GM12878 (cell line): ENCODE results near the gene ANAPC15. TPM values are rescaled to one million over a fixed set of nuclear protein-coding genes. Genes with fewer than 3 reads are reported as not detected.

Source experiments
- ATAC-seq: fragments of 200-7000 bp; cut with Tn5 transposase; 3 replicates; pipeline ENCODE4 v1.9.1; 2020; ENCODE audit warnings: mild to moderate bottlenecking, moderate library complexity
- BruUV-seq: library from RNA; stranded (reverse); fragments of 400-500 nt; replicated peaks from 2 replicates; lab custom pipeline; 2021; lab: Mats Ljungman, UMichigan
- CTCF ChIA-PET: fragments of 300-600 bp; sonication (Branson Sonifier 250); formaldehyde crosslinking; extraction: SDS; loops from one replicate; lab custom pipeline; 2021; ENCODE audit warnings: inconsistent platforms; lab: Yijun Ruan, JAX
- POLR2A ChIA-PET: fragments of 350-600 bp; formaldehyde crosslinking; extraction: SDS; loops from one replicate; lab custom pipeline; 2021; ENCODE audit warnings: inconsistent platforms; lab: Charles Lee
- RAD21 ChIA-PET: fragments of 300-600 bp; sonication (Branson Sonifier 250); formaldehyde crosslinking; loops from one replicate; lab custom pipeline; 2023; ENCODE audit warnings: antibody characterized with exemption; ENCODE audit not compliant: unreplicated experiment; lab: Charles Lee
- SMC1A ChIA-PET: fragments of 300-600 bp; sonication (Branson Sonifier 250); formaldehyde crosslinking; loops from one replicate; lab custom pipeline; 2023; ENCODE audit not compliant: unreplicated experiment, uncharacterized antibody; lab: Charles Lee
- DNase-seq: peaks from one replicate; pipeline ENCODE4 v3.0.0-alpha.2; 2011; ENCODE audit warnings: low read depth, low spot score
- FAIRE-seq: peaks from 3 replicates; lab custom pipeline; 2011; peaks lifted over from hg19 to GRCh38; lab: Jason Lieb, UNC
- H2AFZ ChIP-seq: 2 replicates; pipeline ENCODE4 v1.6.0; 2011; ENCODE audit warnings: low read depth, low read length, control low read depth; ENCODE audit not compliant: control insufficient read depth
- H3K27ac ChIP-seq: 2 replicates; pipeline ENCODE4 v1.5.1; 2011; ENCODE audit warnings: control low read depth; ENCODE audit not compliant: control insufficient read depth, insufficient read depth
- H3K27me3 ChIP-seq, 2 experiments: replicated peaks in 1 of 2; 2 replicates each; pipeline versions ENCODE4 v1.6.0 to v1.6.1; 2011; ENCODE audit warnings: low read length in 1 of 2; ENCODE audit not compliant: control insufficient read depth in 2 of 2, insufficient read depth in 2 of 2
- H3K36me3 ChIP-seq, 2 experiments: 2 replicates each; pipeline ENCODE4 v1.5.1; 2011; ENCODE audit warnings: low read length in 1 of 2; ENCODE audit not compliant: control insufficient read depth in 2 of 2, insufficient read depth in 2 of 2
- H3K4me1 ChIP-seq: 2 replicates; pipeline ENCODE4 v1.6.1; 2011; ENCODE audit warnings: mild to moderate bottlenecking, low read length, moderate library complexity, mixed read lengths; ENCODE audit not compliant: control insufficient read depth, insufficient read depth
- H3K4me2 ChIP-seq: 2 replicates; pipeline ENCODE4 v1.6.0; 2011; ENCODE audit warnings: control low read depth; ENCODE audit not compliant: control insufficient read depth, insufficient read depth
- H3K4me3 ChIP-seq: fragments of 200-600 bp; sonication (generic); 2 replicates; pipeline ENCODE4 v1.5.1; 2016
- H3K79me2 ChIP-seq: 2 replicates; pipeline ENCODE4 v1.6.0; 2011; ENCODE audit warnings: low read length; ENCODE audit not compliant: control insufficient read depth, insufficient read depth
- H3K9ac ChIP-seq: 2 replicates; pipeline ENCODE4 v1.8.0; 2011; ENCODE audit warnings: low read length, control low read depth, mixed read lengths; ENCODE audit not compliant: control insufficient read depth, insufficient read depth
- H3K9me3 ChIP-seq: replicated peaks from 3 replicates; pipeline ENCODE4 v1.5.1; 2011; ENCODE audit warnings: mild to moderate bottlenecking, low read length; ENCODE audit not compliant: control insufficient read depth, insufficient read depth
- H4K20me1 ChIP-seq: 2 replicates; pipeline ENCODE4 v1.6.0; 2011; ENCODE audit not compliant: control insufficient read depth, insufficient read depth
- BCLAF1 ChIP-seq: fragments of 450-650 bp; IDR thresholded peaks from 2 replicates; pipeline ENCODE4 v1.6.1; 2017; ENCODE audit warnings: antibody characterized with exemption, mild to moderate bottlenecking, moderate library complexity
- CBX3 ChIP-seq: fragments of 200-600 bp; sonication (generic); IDR thresholded peaks from 2 replicates; pipeline ENCODE4 v1.6.1; 2016; ENCODE audit warnings: low read depth, borderline replicate concordance
- GATAD2B ChIP-seq: fragments of 450-650 bp; conservative IDR thresholded peaks from 2 replicates; pipeline ENCODE4 v1.6.1; 2017; ENCODE audit warnings: low read depth, mild to moderate bottlenecking, moderate library complexity
- HCFC1 ChIP-seq: fragments of 150-350 bp; IDR thresholded peaks from 2 replicates; pipeline ENCODE4 v1.6.1; 2014; ENCODE audit warnings: low read length
- KLF5 ChIP-seq: fragments of 450-650 bp; IDR thresholded peaks from 2 replicates; pipeline ENCODE4 v1.6.1; 2014; ENCODE audit warnings: mild to moderate bottlenecking; ENCODE audit not compliant: partially characterized antibody
- LARP7 ChIP-seq: fragments of 450-650 bp; IDR thresholded peaks from 2 replicates; pipeline ENCODE4 v1.6.1; 2017; ENCODE audit warnings: mild to moderate bottlenecking
- MEF2B ChIP-seq: fragments of 450-650 bp; IDR thresholded peaks from 2 replicates; pipeline ENCODE4 v1.6.1; 2018; ENCODE audit warnings: mild to moderate bottlenecking, moderate library complexity; ENCODE audit not compliant: partially characterized antibody, poor library complexity, severe bottlenecking
- PAX8 ChIP-seq: fragments of 450-650 bp; IDR thresholded peaks from 2 replicates; pipeline ENCODE4 v1.6.1; 2017; ENCODE audit warnings: mild to moderate bottlenecking, moderate library complexity
- POLR2A ChIP-seq: IDR thresholded peaks from 2 replicates; pipeline ENCODE4 v1.6.1; 2011; ENCODE audit warnings: low read depth, mild to moderate bottlenecking, low read length
- RUNX3 ChIP-seq: IDR thresholded peaks from 2 replicates; pipeline ENCODE4 v1.6.1; 2012; ENCODE audit warnings: low read length, inconsistent platforms
- SIN3A ChIP-seq: IDR thresholded peaks from 2 replicates; pipeline ENCODE4 v1.6.1; 2012; ENCODE audit warnings: low read depth, low read length, improper control_type of control experiment
- SPI1 ChIP-seq: IDR thresholded peaks from 2 replicates; pipeline ENCODE4 v1.6.1; 2011; ENCODE audit warnings: low read depth, mild to moderate bottlenecking, low read length, moderate library complexity, borderline replicate concordance; ENCODE audit not compliant: insufficient read depth
- YY1 ChIP-seq: IDR thresholded peaks from 2 replicates; pipeline ENCODE4 v1.6.1; 2011; ENCODE audit warnings: low read depth, mild to moderate bottlenecking, low read length
- WGBS: methylation state at CpG from one replicate; pipeline ENCODE4 v1.1.6; 2016; ENCODE audit warnings: low lambda C conversion rate; ENCODE audit not compliant: insufficient replicate concordance, insufficient coverage; ENCODE audit errors: missing lambda C conversion rate; 5-methylcytosine and 5-hydroxymethylcytosine counted together
- in situ Hi-C: fragments of 300-500 bp; cut with MboI; formaldehyde crosslinking; loops from 9 replicates; pipeline ENCODE4 v1.14.3; 2018; ENCODE audit warnings: mixed read lengths
- intact Hi-C: fragments of 100-400 bp; cut with micrococcal nuclease; formaldehyde crosslinking; loops from one replicate; pipeline ENCODE4 v1.14.2; 2022; ENCODE audit not compliant: unreplicated experiment
- polyA plus RNA-seq, 11 experiments: library from polyadenylated mRNA; depleted of rRNA in 4 of 11; unstranded in 6 of 11; stranded (reverse) in 5 of 11; fragments of >200 nt; fragmentation: Nextera tagmentation in 4 of 11; fragmentation: Illumina TruSeq in 1 of 11; extraction: Ambion mirVana in 4 of 11; extraction: Trizol in 1 of 11; gene quantifications; 1 replicate in 1 of 11; 2 replicates in 10 of 11; pipeline versions ENCODE4 v1.2.1 to v1.2.3, GENCODE V29; 2011 to 2016; ENCODE audit warnings: inconsistent platforms in 2 of 11, missing spikeins in 2 of 11, low read depth in 1 of 11
- total RNA-seq, 4 experiments: library from RNA; depleted of rRNA in 3 of 4; stranded (reverse); fragments of >200 nt in 3 of 4; fragmentation: Illumina TruSeq in 1 of 4; extraction: Trizol in 1 of 4; gene quantifications; 2 replicates each; pipeline versions ENCODE4 v1.2.1 to v1.2.3, GENCODE V29; 2013 to 2021

The ANAPC15 gene
- total and polyA plus RNA-seq, 10 of the 15 experiments (the other 5 are each of a cell fraction or from before 2014, with no cell fraction given), result 83.4 to 372 (median 103) TPM

- SMC1A ChIA-PET, result no interaction called here
- WGBS, result 0% methylated on average over 2 of the region's 2 CpGs
- Histone ChIP-seq H4K20me1 (no peaks in the 10 kb centered on the region), H3K79me2 (no peaks in the 10 kb centered on the region), H3K4me3 (no peak overlapping the region), H3K9me3 (peaks cover 4% of the 10 kb centered on the region; the same call in 2 of the 3 replicates), H3K9ac (no peak overlapping the region), H3K36me3 (no peaks in the 10 kb centered on the region), H3K4me1 (no peaks in the 10 kb centered on the region), H3K27ac (no peak overlapping the region), H2AFZ (no peak overlapping the region), H3K4me2 (no peak overlapping the region), H3K27me3 (no peaks in the 10 kb centered on the region)
- RAD21 ChIA-PET, result no interaction called here
- TF ChIP-seq LARP7, result no peak
- TF ChIP-seq YY1, result no peak
- no peak for TF ChIP-seq MEF2B
- no peak for TF ChIP-seq KLF5
- TF ChIP-seq POLR2A, result no peak
- TF ChIP-seq GATAD2B, result no peak
- no peak for TF ChIP-seq RUNX3
- no peak for TF ChIP-seq BCLAF1
- TF ChIP-seq SPI1, result no peak
- no peak for TF ChIP-seq SIN3A
- TF ChIP-seq PAX8, result no peak
- no peak for TF ChIP-seq CBX3
- no peak for TF ChIP-seq HCFC1
- DNase-seq (no peak), FAIRE-seq (no peak), ATAC-seq (no peak)
- in situ Hi-C loops, result no loop called here
- intact Hi-C loops, result no loop called here
- CTCF ChIA-PET, result no interaction called here
- no TSS peak for BruUV-seq
- POLR2A ChIA-PET, result no interaction called here
These were observed 20.2 kb upstream of the ANAPC15 start for GRCh38 chr11:72132646-72133045.
